HG02678 (cell line): ENCODE results near the gene MRPL17.

ENCODE experiments used
- ATAC-seq: cut with Tn5 transposase; IDR thresholded peaks from one replicate; pipeline ENCODE4 v1.9.1; 2021; ENCODE audit warnings: mild to moderate bottlenecking, moderate library complexity; ENCODE audit not compliant: unreplicated experiment

Gene MRPL17

DNA sequence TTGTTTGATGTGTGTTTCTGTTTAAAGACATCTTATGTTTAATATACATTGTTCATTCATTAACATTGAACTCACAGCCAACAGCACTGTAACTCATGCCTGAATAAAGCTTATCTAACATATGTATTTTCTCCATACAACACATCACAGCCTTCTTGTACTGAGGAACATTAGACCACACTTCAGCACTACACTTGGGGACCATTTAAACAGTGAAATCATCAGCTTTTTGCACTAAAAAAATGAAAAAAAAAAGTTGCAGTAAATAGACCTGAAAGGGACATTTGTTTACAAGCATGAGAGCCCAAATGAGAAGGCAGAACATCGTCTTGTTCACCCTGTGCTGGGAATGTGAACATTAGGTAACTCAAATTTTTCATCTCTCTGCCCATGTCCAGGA, 48.6 kb downstream of the MRPL17 start:
- no peak for ATAC-seq

GRCh38 chr11:6633422-6634408, 49.4 kb downstream of the MRPL17 start:
- no peak for ATAC-seq

DNA sequence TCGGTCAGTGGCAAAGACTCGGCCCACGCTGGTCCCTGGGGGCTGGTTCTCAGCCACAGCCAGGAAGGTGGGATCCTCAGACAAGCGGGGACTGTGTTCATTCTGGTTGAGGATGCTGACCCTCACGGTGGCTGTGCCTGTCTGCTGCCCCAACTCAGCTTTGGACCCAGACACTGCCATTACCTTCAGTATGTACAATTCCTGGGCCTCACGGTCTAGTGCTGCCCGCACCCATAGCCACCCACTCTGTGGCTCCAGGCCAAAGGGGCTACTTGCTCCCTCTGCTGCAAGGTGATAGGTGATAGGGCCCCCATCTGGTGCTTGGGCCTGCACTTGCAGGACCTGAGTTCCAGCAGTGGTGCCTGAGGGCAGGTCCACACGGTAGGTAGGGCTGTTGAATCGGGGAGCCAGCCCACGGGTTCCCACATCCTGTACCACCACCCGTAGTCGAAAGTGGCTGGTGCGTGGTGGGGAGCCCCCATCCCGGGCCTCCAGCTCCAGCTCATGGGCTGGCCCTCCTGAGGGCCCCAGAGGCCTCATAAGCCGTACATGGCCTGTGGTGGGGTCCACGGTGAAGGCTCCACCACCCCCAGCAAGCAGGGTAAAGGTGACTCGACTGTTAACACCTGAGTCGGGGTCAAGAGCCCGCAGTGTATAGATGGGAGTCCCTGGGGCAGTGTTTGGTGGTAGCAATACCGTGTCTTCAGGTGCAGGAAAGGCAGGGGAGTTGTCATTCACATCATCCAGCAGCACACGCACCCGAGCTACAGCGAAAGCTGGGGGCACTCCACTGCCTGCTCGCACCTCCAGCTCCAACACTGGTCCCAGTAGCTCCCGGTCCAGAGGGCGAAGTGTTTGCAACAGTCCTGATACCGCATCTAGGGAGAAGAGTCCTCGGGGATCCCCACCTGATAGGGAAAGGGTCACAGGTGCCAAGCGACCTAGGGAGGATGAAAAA, 50.7 kb downstream of the MRPL17 start:
- ATAC-seq, result no peak

GRCh38 chr11:6631361-6631890, 51.7 kb downstream of the MRPL17 start:
- no peak for ATAC-seq

DNA sequence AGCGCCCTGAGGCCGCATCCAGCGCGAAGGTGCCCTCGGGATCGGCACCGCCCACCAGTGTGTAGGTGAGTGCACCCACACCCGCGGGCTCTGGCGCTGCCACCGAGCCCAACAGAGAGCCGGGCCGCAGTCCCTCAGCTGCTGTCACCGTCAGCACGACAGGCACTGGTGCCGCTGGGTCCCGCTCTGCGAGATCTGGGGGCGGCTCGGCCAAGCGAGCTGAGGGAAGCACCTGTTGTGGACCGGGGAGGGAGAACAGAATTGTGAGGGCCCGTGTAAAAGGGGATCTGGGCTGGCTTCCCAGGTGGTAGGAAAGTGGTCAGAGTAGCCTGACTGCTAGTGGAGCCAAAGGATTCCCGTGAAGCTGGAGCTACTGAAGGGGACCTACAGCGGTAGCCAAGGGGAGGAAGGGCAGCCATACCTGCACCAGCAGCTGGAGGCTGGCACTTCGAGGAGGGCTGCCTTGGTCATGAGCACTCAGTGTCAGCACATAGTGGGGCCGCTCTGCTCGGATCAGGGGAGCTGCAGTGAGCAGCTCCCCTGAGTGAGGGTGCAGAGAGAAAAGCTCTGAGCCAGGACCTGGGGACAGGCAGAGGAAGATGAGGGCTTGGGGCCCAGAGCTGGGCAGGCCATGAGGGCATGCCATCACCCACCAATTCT, 52.4 kb downstream of the MRPL17 start:
- no peak for ATAC-seq
